HuH-7 (cell line): Measurements from ENCODE around the gene HEXD.

ENCODE experiments used
- DNase-seq: peaks from one replicate; pipeline ENCODE4 v3.0.0; 2011; ENCODE audit warnings: low spot score

Gene HEXD

GRCh38 chr17:82416264-82416663, 1.9 kb upstream of the HEXD start:
- DNase-seq = no peak

- no peak for DNase-seq
These were observed 1.4 kb upstream of the HEXD start for GRCh38 chr17:82416771-82417170.

GRCh38 chr17:82419540-82419939, 1.4 kb downstream of the HEXD start:
- no peak for DNase-seq

GRCh38 chr17:82424001-82424862, 6.1 kb downstream of the HEXD start:
- DNase-seq = peak; percentile 72

GRCh38 chr17:82424863-82425159, 6.7 kb downstream of the HEXD start:
- no peak for DNase-seq

- DNase-seq = no peak
These were observed 10.4 kb downstream of the HEXD start for GRCh38 chr17:82428546-82428945.

GRCh38 chr17:82429824-82430223, 11.7 kb downstream of the HEXD start:
- DNase-seq = no peak

GRCh38 chr17:82432017-82432416, 13.9 kb downstream of the HEXD start:
- no peak for DNase-seq

GRCh38 chr17:82433560-82434215, 15.5 kb downstream of the HEXD start:
- DNase-seq = no peak

- DNase-seq = no peak
These were observed 16.0 kb downstream of the HEXD start for GRCh38 chr17:82434216-82434565.

- DNase-seq = no peak
These were observed 17.0 kb downstream of the HEXD start for GRCh38 chr17:82435103-82435502.

GRCh38 chr17:82435601-82436583, 17.7 kb downstream of the HEXD start:
- no peak for DNase-seq

GRCh38 chr17:82436601-82437324, 18.6 kb downstream of the HEXD start:
- DNase-seq = no peak

GRCh38 chr17:82437325-82437668, 19.1 kb downstream of the HEXD start:
- no peak for DNase-seq

GRCh38 chr17:82438401-82439193, 20.4 kb downstream of the HEXD start:
- no peak for DNase-seq

GRCh38 chr17:82439194-82439828, 21.2 kb downstream of the HEXD start:
- no peak for DNase-seq

GRCh38 chr17:82439829-82440365, 21.8 kb downstream of the HEXD start:
- no peak for DNase-seq

- no peak for DNase-seq
These were observed 22.4 kb downstream of the HEXD start for GRCh38 chr17:82440469-82440981.

- no peak for DNase-seq
These were observed 23.0 kb downstream of the HEXD start for GRCh38 chr17:82440991-82441627.
